Panc1 (cell line): Measurements from ENCODE around the gene RIT2. TPM values are rescaled to one million over a fixed set of nuclear protein-coding genes. Genes with fewer than 3 reads are reported as not detected.

Source experiments
- ATAC-seq: fragments of 200-7000 bp; cut with Tn5 transposase; 2 replicates; pipeline ENCODE4 v1.9.1; 2020; ENCODE audit warnings: mild to moderate bottlenecking, moderate library complexity
- BruUV-seq: library from RNA; stranded (reverse); fragments of 400-500 nt; replicated peaks from 2 replicates; lab custom pipeline; 2021; lab: Mats Ljungman, UMichigan
- CTCF ChIA-PET: fragments of 300-600 bp; sonication (Branson Sonifier 250); formaldehyde crosslinking; loops from one replicate; lab custom pipeline; 2022; ENCODE audit warnings: antibody characterized with exemption; lab: Charles Lee
- POLR2A ChIA-PET: fragments of 300-600 bp; sonication (Branson Sonifier 250); formaldehyde crosslinking; loops from one replicate; lab custom pipeline; 2022; ENCODE audit warnings: antibody characterized with exemption; lab: Charles Lee
- DNase-seq: peaks from one replicate; pipeline ENCODE4 v3.0.0-alpha.2; 2010; ENCODE audit warnings: low read depth, low spot score
- H3K27ac ChIP-seq: 2 replicates; pipeline ENCODE4 v1.5.1; 2011; ENCODE audit warnings: mild to moderate bottlenecking, low read length, inconsistent platforms
- H3K27me3 ChIP-seq: fragments of 200-500 bp; sonication (Bioruptor generic); 2 replicates; pipeline ENCODE4 v1.6.0; 2014; ENCODE audit warnings: low read length, inconsistent platforms; ENCODE audit not compliant: control insufficient read depth, insufficient read depth
- H3K36me3 ChIP-seq: fragments of 200-500 bp; sonication (Bioruptor generic); 2 replicates; pipeline ENCODE4 v1.5.1; 2014; ENCODE audit warnings: inconsistent platforms, mild to moderate bottlenecking, low read length, moderate library complexity; ENCODE audit not compliant: control insufficient read depth, insufficient read depth
- H3K4me1 ChIP-seq: 2 replicates; pipeline ENCODE4 v1.5.1; 2011; ENCODE audit warnings: inconsistent platforms, mild to moderate bottlenecking, low read length, moderate library complexity; ENCODE audit not compliant: control insufficient read depth, insufficient read depth
- H3K4me3 ChIP-seq, 2 experiments: 2 replicates each; pipeline ENCODE4 v1.5.1; 2011 to 2012; ENCODE audit warnings: low read depth in 2 of 2, low read length in 2 of 2, mild to moderate bottlenecking in 2 of 2, inconsistent platforms in 1 of 2, moderate library complexity in 1 of 2
- H3K9me3 ChIP-seq: fragments of 200-500 bp; sonication (Bioruptor generic); 2 replicates; pipeline ENCODE4 v1.5.1; 2014; ENCODE audit warnings: low read depth, mild to moderate bottlenecking, inconsistent platforms, low read length, moderate library complexity; ENCODE audit not compliant: control insufficient read depth, insufficient read depth
- CTCF ChIP-seq: fragments of 450-650 bp; IDR thresholded peaks from 2 replicates; pipeline ENCODE4 v1.5.1; 2017; ENCODE audit warnings: mild to moderate bottlenecking
- POLR2AphosphoS5 ChIP-seq: IDR thresholded peaks from 2 replicates; pipeline ENCODE4 v1.6.1; 2012; ENCODE audit warnings: mild to moderate bottlenecking, low read depth, low read length, moderate library complexity
- SIN3A ChIP-seq: IDR thresholded peaks from 2 replicates; pipeline ENCODE4 v1.6.1; 2012; ENCODE audit warnings: low read depth, mild to moderate bottlenecking, low read length, moderate library complexity, borderline replicate concordance; ENCODE audit not compliant: insufficient read depth
- TCF7L2 ChIP-seq: IDR thresholded peaks from 2 replicates; pipeline ENCODE4 v1.6.1; 2011; ENCODE audit warnings: mild to moderate bottlenecking, low read depth, low read length, inconsistent platforms
- in situ Hi-C: cut with HindIII; loops from 2 replicates; pipeline ENCODE4 v1.10.0; 2016; ENCODE audit warnings: low sequenced_read_pairs, low pct_unique_long_range_greater_than_20kb
- intact Hi-C: fragments of 100-400 bp; cut with micrococcal nuclease; formaldehyde crosslinking; loops from one replicate; pipeline ENCODE4 v1.10.0; 2022; ENCODE audit not compliant: unreplicated experiment
- total RNA-seq: library from RNA; stranded (reverse); gene quantifications from one replicate; pipeline ENCODE4 v1.2.1, GENCODE V29; 2021; ENCODE audit not compliant: unreplicated experiment
- TF ChIP-seq, protein P1 (sequence below), 2 experiments: IDR thresholded peaks; 2 replicates each; pipeline ENCODE4 v1.6.1; 2011 to 2012; ENCODE audit warnings: low read depth in 2 of 2, control low read depth in 1 of 2, low read length in 1 of 2, mild to moderate bottlenecking in 1 of 2, moderate library complexity in 1 of 2; ENCODE audit not compliant: insufficient read depth in 1 of 2

The RIT2 gene
- total RNA-seq, 1 experiment from 2014 or later = not detected

- H3K36me3 ChIP-seq = no peaks in the 10 kb centered on the region
- H3K9me3 ChIP-seq = no peaks in the 10 kb centered on the region
- no peaks in the 10 kb centered on the region for H3K4me1 ChIP-seq
- H3K4me3 ChIP-seq = no peak overlapping the region
- no peaks in the 10 kb centered on the region for H3K27me3 ChIP-seq
- no peak for DNase-seq
- ATAC-seq = no peak
- ChIA-PET POLR2A (no interaction called here), CTCF (no interaction called here)
- no TSS peak for BruUV-seq
- no peak overlapping the region for H3K27ac ChIP-seq
- TF ChIP-seq TCF7L2 (no peak), POLR2AphosphoS5 (no peak), CTCF (no peak)
- TF ChIP-seq, protein P1, sequence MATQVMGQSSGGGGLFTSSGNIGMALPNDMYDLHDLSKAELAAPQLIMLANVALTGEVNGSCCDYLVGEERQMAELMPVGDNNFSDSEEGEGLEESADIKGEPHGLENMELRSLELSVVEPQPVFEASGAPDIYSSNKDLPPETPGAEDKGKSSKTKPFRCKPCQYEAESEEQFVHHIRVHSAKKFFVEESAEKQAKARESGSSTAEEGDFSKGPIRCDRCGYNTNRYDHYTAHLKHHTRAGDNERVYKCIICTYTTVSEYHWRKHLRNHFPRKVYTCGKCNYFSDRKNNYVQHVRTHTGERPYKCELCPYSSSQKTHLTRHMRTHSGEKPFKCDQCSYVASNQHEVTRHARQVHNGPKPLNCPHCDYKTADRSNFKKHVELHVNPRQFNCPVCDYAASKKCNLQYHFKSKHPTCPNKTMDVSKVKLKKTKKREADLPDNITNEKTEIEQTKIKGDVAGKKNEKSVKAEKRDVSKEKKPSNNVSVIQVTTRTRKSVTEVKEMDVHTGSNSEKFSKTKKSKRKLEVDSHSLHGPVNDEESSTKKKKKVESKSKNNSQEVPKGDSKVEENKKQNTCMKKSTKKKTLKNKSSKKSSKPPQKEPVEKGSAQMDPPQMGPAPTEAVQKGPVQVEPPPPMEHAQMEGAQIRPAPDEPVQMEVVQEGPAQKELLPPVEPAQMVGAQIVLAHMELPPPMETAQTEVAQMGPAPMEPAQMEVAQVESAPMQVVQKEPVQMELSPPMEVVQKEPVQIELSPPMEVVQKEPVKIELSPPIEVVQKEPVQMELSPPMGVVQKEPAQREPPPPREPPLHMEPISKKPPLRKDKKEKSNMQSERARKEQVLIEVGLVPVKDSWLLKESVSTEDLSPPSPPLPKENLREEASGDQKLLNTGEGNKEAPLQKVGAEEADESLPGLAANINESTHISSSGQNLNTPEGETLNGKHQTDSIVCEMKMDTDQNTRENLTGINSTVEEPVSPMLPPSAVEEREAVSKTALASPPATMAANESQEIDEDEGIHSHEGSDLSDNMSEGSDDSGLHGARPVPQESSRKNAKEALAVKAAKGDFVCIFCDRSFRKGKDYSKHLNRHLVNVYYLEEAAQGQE (IDR thresholded peaks at IDR 0.05; ENCODE audit: insufficient read depth in 1 of 2, low read depth in 2 of 2, low read length in 1 of 2) = no peak
- in situ Hi-C loops = no loop called here
- intact Hi-C loops = no loop called here
Measured at GRCh38 chr18:42760290-42760689, 355.2 kb downstream of the RIT2 start.

- in situ Hi-C loops = no loop called here
- no peak for DNase-seq
- CTCF ChIA-PET = no interaction called here
Measured at GRCh38 chr18:42758852-42759251, 356.6 kb downstream of the RIT2 start.

More at GRCh38 chr18:42758852-42759251, 356.6 kb downstream of the RIT2 start:
- TF ChIP-seq POLR2AphosphoS5 (no peak), CTCF (no peak), SIN3A (no peak), TCF7L2 (no peak)
- TF ChIP-seq, protein P1 (IDR thresholded peaks at IDR 0.05; ENCODE audit: insufficient read depth in 1 of 2, low read depth in 2 of 2, low read length in 1 of 2) = no peak
- no peaks in the 10 kb centered on the region for H3K9me3 ChIP-seq
- intact Hi-C loops = no loop called here
- H3K36me3 ChIP-seq = no peaks in the 10 kb centered on the region
- H3K27me3 ChIP-seq = no peaks in the 10 kb centered on the region
- POLR2A ChIA-PET = no interaction called here
- no peaks in the 10 kb centered on the region for H3K4me1 ChIP-seq
- no peak overlapping the region for H3K4me3 ChIP-seq
- no peak for ATAC-seq
- BruUV-seq = no TSS peak
- no peak overlapping the region for H3K27ac ChIP-seq
